GM23338 (cell line): ENCODE measurements around the gene HES3. TPM values are rescaled to one million over a fixed set of nuclear protein-coding genes. Genes with fewer than 3 reads are reported as not detected.

Experiments used
- ATAC-seq: fragments of 200-7000 bp; cut with Tn5 transposase; 3 replicates; pipeline ENCODE4 v1.9.1; 2020
- DNase-seq: peaks from one replicate; pipeline ENCODE4 v3.0.0-alpha.2; 2015; ENCODE audit warnings: low spot score
- H2AFZ ChIP-seq: fragments of 200-600 bp; sonication (generic); 2 replicates; pipeline ENCODE4 v1.8.0; 2016; ENCODE audit warnings: antibody characterized with exemption, mild to moderate bottlenecking, moderate library complexity
- H3F3A ChIP-seq: fragments of 200-600 bp; sonication (generic); replicated peaks from 2 replicates; pipeline ENCODE4 v1.8.0; 2017; ENCODE audit warnings: antibody characterized with exemption, mixed run types, low read depth
- H3K27ac ChIP-seq: fragments of 200-600 bp; sonication (generic); 2 replicates; pipeline ENCODE4 v1.6.1; 2016; ENCODE audit warnings: low read depth
- H3K27me3 ChIP-seq: fragments of 200-600 bp; sonication (generic); 2 replicates; pipeline ENCODE4 v1.8.0; 2016; ENCODE audit warnings: mild to moderate bottlenecking, mixed run types, moderate library complexity; ENCODE audit not compliant: insufficient read depth
- H3K36me3 ChIP-seq: fragments of 200-600 bp; sonication (generic); 2 replicates; pipeline ENCODE4 v1.8.0; 2016; ENCODE audit warnings: mild to moderate bottlenecking; ENCODE audit not compliant: insufficient read depth
- H3K4me1 ChIP-seq: fragments of 200-600 bp; sonication (generic); 2 replicates; pipeline ENCODE4 v1.8.0; 2016; ENCODE audit warnings: mild to moderate bottlenecking, moderate library complexity; ENCODE audit not compliant: insufficient read depth
- H3K4me2 ChIP-seq: fragments of 200-600 bp; sonication (generic); 2 replicates; pipeline ENCODE4 v1.7.1; 2017; ENCODE audit warnings: mixed run types
- H3K4me3 ChIP-seq: fragments of 200-600 bp; sonication (generic); 2 replicates; pipeline ENCODE4 v1.6.1; 2016; ENCODE audit warnings: mixed run types
- H3K79me2 ChIP-seq: fragments of 200-600 bp; sonication (generic); replicated peaks from 2 replicates; pipeline ENCODE4 v1.8.0; 2017; ENCODE audit warnings: mild to moderate bottlenecking; ENCODE audit not compliant: insufficient read depth
- H3K9me2 ChIP-seq: fragments of 200-600 bp; sonication (generic); 2 replicates; pipeline ENCODE4 v1.8.0; 2017; ENCODE audit not compliant: insufficient read depth
- H4K20me1 ChIP-seq: fragments of 200-600 bp; sonication (generic); replicated peaks from 2 replicates; pipeline ENCODE4 v1.8.0; 2017; ENCODE audit warnings: mild to moderate bottlenecking; ENCODE audit not compliant: insufficient read depth
- H3K27ac Mint-ChIP-seq: 2 replicates; pipeline ENCODE4 v1.8.0; 2020; ENCODE audit warnings: inconsistent platforms, mild to moderate bottlenecking, moderate library complexity, mixed read lengths
- H3K27me3 Mint-ChIP-seq: 3 replicates; pipeline ENCODE4 v1.8.0; 2022; ENCODE audit warnings: low read depth, mild to moderate bottlenecking, moderate library complexity, mixed read lengths, inconsistent platforms; ENCODE audit not compliant: insufficient read depth, poor library complexity
- H3K36me3 Mint-ChIP-seq: 3 replicates; pipeline ENCODE4 v1.8.0; 2021; ENCODE audit warnings: low read depth, mild to moderate bottlenecking, inconsistent platforms, moderate library complexity, mixed read lengths
- H3K4me1 Mint-ChIP-seq: 3 replicates; pipeline ENCODE4 v1.8.0; 2020; ENCODE audit warnings: mild to moderate bottlenecking, inconsistent platforms, mixed read lengths
- H3K4me3 Mint-ChIP-seq: 3 replicates; pipeline ENCODE4 v1.8.0; 2021; ENCODE audit warnings: moderate library complexity, mild to moderate bottlenecking, inconsistent platforms, mixed read lengths
- H3K9me3 Mint-ChIP-seq: 3 replicates; pipeline ENCODE4 v1.8.0; 2020; ENCODE audit warnings: moderate library complexity, mild to moderate bottlenecking, inconsistent platforms, mixed read lengths
- CREB1 ChIP-seq: fragments of 250-450 bp; sonication (Bioruptor Pico); IDR thresholded peaks from 2 replicates; pipeline ENCODE4 v1.5.0; 2020; ENCODE audit warnings: low read depth, mild to moderate bottlenecking, moderate library complexity
- EZH2 ChIP-seq: fragments of 200-600 bp; sonication (generic); IDR thresholded peaks from one replicate; pipeline ENCODE4 v1.8.0; 2017; ENCODE audit warnings: antibody characterized with exemption, mild to moderate bottlenecking, low read depth; ENCODE audit not compliant: unreplicated experiment
- EZH2phosphoT487 ChIP-seq: fragments of 200-600 bp; sonication (generic); IDR thresholded peaks from one replicate; pipeline ENCODE4 v1.8.1; 2018; ENCODE audit warnings: antibody characterized with exemption; ENCODE audit not compliant: unreplicated experiment
- JUNB ChIP-seq: IDR thresholded peaks from one replicate; pipeline ENCODE4 v1.6.1; 2016; ENCODE audit warnings: antibody characterized with exemption; ENCODE audit not compliant: unreplicated experiment
- NANOG ChIP-seq: IDR thresholded peaks from 2 replicates; pipeline ENCODE4 v1.6.1; 2016; ENCODE audit warnings: antibody characterized with exemption, borderline replicate concordance
- POLR2AphosphoS5 ChIP-seq: IDR thresholded peaks from 2 replicates; pipeline ENCODE4 v1.6.1; 2016; ENCODE audit warnings: antibody characterized with exemption, low read depth
- STAT1 ChIP-seq: IDR thresholded peaks from one replicate; pipeline ENCODE4 v1.6.1; 2016; ENCODE audit warnings: antibody characterized with exemption; ENCODE audit not compliant: unreplicated experiment
- ZNF114 ChIP-seq: fragments of 250-450 bp; sonication (Bioruptor Pico); IDR thresholded peaks from 2 replicates; pipeline ENCODE4 v1.5.0; 2020; ENCODE audit warnings: mild to moderate bottlenecking, moderate library complexity
- ZNF331 ChIP-seq: fragments of 250-450 bp; sonication (Bioruptor Pico); IDR thresholded peaks from 2 replicates; pipeline ENCODE4 v1.5.0; 2020; ENCODE audit warnings: low read depth, mild to moderate bottlenecking, moderate library complexity
- polyA plus RNA-seq: library from polyadenylated mRNA; unstranded; fragments of >200 nt; fragmentation: Nextera tagmentation; extraction: Ambion mirVana; gene quantifications from 2 replicates; pipeline ENCODE4 v1.2.1, GENCODE V29; 2016
- total RNA-seq: library from RNA; depleted of rRNA; stranded (reverse); fragments of >200 nt; shearing (Covaris generic); gene quantifications from 2 replicates; pipeline ENCODE4 v1.2.3, GENCODE V29; 2014
- TF ChIP-seq, protein P1 (sequence below): IDR thresholded peaks from one replicate; pipeline ENCODE4 v1.6.1; 2018; ENCODE audit warnings: antibody characterized with exemption; ENCODE audit not compliant: unreplicated experiment
- TF ChIP-seq, protein P2 (sequence below): IDR thresholded peaks from 2 replicates; pipeline ENCODE4 v1.6.1; 2016; ENCODE audit warnings: antibody characterized with exemption

Gene HES3
- total and polyA plus RNA-seq, 2 experiments from 2014 or later: 7.1 to 50.4 TPM

DNA sequence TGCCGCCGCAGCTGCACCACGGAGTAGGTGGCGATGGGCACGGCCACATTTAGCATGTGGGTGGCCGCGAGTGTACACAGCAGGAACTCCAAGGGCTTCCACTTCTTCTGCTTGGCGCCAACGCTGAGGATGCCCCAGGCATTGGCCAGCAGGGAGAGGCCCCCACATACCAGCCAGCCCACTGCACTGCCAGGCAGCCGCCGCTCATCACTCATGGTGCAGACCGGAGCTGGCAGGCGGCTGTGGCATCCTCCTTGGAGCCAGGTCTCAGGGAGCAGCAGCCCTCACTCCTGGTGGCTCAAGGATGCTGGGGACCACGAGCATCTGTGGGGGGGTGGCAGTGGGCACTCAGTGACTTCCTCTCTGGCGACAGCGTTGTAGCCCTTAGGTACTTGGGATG is 10.7 kb downstream of the HES3 start:
- H2AFZ ChIP-seq: no peak overlapping the region
- H3K4me2 ChIP-seq: no peak overlapping the region
- H3K27ac Mint-ChIP-seq: no peak overlapping the region
- ATAC-seq (no peak), DNase-seq (no peak)
- no peaks in the 10 kb centered on the region for H3K79me2 ChIP-seq
- H3K4me3 ChIP-seq: no peak overlapping the region
- H3K27me3 Mint-ChIP-seq: peaks cover 38% of the 10 kb centered on the region
- no peaks in the 10 kb centered on the region for H3K9me2 ChIP-seq
- H3K36me3 Mint-ChIP-seq: no peaks in the 10 kb centered on the region; the same call in 2 of the 3 replicates
- H3K4me3 Mint-ChIP-seq: no peak overlapping the region
- no peak overlapping the region for H3K27ac ChIP-seq
- no peaks in the 10 kb centered on the region; the same call in 2 of the 3 replicates for H3K9me3 Mint-ChIP-seq
- 0 out of 2 replicates have a peak, but pooled peaks cover 8% of the 10 kb centered on the region for H3F3A ChIP-seq
- H4K20me1 ChIP-seq: no peaks in the 10 kb centered on the region; the same call in 1 of the 2 replicates
- peaks cover 32% of the 10 kb centered on the region for H3K27me3 ChIP-seq
- no peaks in the 10 kb centered on the region for H3K4me1 ChIP-seq
- TF ChIP-seq EZH2phosphoT487 (no peak), ZNF114 (CRISPR knock-in tag) (no peak), NANOG (no peak), CREB1 (no peak), JUNB (no peak), POLR2AphosphoS5 (no peak), ZNF331 (CRISPR knock-in tag) (no peak)
- TF ChIP-seq, protein P1, sequence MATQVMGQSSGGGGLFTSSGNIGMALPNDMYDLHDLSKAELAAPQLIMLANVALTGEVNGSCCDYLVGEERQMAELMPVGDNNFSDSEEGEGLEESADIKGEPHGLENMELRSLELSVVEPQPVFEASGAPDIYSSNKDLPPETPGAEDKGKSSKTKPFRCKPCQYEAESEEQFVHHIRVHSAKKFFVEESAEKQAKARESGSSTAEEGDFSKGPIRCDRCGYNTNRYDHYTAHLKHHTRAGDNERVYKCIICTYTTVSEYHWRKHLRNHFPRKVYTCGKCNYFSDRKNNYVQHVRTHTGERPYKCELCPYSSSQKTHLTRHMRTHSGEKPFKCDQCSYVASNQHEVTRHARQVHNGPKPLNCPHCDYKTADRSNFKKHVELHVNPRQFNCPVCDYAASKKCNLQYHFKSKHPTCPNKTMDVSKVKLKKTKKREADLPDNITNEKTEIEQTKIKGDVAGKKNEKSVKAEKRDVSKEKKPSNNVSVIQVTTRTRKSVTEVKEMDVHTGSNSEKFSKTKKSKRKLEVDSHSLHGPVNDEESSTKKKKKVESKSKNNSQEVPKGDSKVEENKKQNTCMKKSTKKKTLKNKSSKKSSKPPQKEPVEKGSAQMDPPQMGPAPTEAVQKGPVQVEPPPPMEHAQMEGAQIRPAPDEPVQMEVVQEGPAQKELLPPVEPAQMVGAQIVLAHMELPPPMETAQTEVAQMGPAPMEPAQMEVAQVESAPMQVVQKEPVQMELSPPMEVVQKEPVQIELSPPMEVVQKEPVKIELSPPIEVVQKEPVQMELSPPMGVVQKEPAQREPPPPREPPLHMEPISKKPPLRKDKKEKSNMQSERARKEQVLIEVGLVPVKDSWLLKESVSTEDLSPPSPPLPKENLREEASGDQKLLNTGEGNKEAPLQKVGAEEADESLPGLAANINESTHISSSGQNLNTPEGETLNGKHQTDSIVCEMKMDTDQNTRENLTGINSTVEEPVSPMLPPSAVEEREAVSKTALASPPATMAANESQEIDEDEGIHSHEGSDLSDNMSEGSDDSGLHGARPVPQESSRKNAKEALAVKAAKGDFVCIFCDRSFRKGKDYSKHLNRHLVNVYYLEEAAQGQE: no peak
- H3K4me1 Mint-ChIP-seq: peaks cover 5% of the 10 kb centered on the region; the same call in 1 of the 3 replicates
- no peaks in the 10 kb centered on the region for H3K36me3 ChIP-seq

DNA sequence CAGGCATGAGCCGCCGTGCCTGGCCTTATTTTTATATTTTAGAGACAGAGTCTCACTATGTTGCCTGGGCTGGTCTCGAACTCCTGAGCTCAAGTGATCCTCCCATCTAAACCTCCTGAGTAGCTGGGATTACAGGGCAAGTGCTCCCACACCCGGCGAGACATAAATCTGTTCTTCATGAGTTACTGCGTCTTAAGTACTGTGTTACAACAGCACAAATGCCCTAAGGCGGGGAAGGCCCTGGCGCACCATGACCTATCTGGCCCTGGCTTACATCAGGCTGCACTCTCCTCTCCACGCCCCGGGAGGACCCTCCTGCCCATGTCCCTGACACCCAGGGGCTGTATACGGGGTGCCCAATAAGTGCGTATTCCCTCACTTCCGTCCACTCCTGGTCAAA is 12.7 kb downstream of the HES3 start:
- Histone ChIP-seq H3K4me1 (no peaks in the 10 kb centered on the region; the same call in 1 of the 2 replicates), H4K20me1 (no peaks in the 10 kb centered on the region; the same call in 1 of the 2 replicates), H3K27ac (no peak overlapping the region), H3K9me2 (no peaks in the 10 kb centered on the region), H3K79me2 (no peaks in the 10 kb centered on the region), H3F3A (peaks cover 11% of the 10 kb centered on the region; the same call in 1 of the 2 replicates), H3K27me3 (peaks cover 18% of the 10 kb centered on the region), H3K36me3 (no peaks in the 10 kb centered on the region), H3K4me3 (no peak overlapping the region), H3K4me2 (no peak overlapping the region), H2AFZ (no peak overlapping the region)
- Mint-ChIP-seq H3K4me3 (no peak overlapping the region), H3K36me3 (no peaks in the 10 kb centered on the region; the same call in 2 of the 3 replicates), H3K27ac (no peak overlapping the region), H3K27me3 (peaks cover 26% of the 10 kb centered on the region), H3K4me1 (peaks cover 5% of the 10 kb centered on the region; the same call in 1 of the 3 replicates), H3K9me3 (no peaks in the 10 kb centered on the region; the same call in 2 of the 3 replicates)
- no peak for ATAC-seq
- DNase-seq: no peak
- TF ChIP-seq STAT1: no peak
- no peak for TF ChIP-seq POLR2AphosphoS5
- TF ChIP-seq CREB1: no peak
- TF ChIP-seq, protein P1: no peak
- no peak for TF ChIP-seq EZH2
- TF ChIP-seq, protein P2, sequence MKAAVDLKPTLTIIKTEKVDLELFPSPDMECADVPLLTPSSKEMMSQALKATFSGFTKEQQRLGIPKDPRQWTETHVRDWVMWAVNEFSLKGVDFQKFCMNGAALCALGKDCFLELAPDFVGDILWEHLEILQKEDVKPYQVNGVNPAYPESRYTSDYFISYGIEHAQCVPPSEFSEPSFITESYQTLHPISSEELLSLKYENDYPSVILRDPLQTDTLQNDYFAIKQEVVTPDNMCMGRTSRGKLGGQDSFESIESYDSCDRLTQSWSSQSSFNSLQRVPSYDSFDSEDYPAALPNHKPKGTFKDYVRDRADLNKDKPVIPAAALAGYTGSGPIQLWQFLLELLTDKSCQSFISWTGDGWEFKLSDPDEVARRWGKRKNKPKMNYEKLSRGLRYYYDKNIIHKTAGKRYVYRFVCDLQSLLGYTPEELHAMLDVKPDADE: no peak
- TF ChIP-seq NANOG: no peak
- no peak for TF ChIP-seq EZH2phosphoT487
- no peak for TF ChIP-seq ZNF331 (CRISPR knock-in tag)
- TF ChIP-seq ZNF114 (CRISPR knock-in tag): no peak
